Vagina (tissue), 2 donors: ENCODE data around the gene NUDT17. TPM values are rescaled to one million over a fixed set of nuclear protein-coding genes. Genes with fewer than 3 reads are reported as not detected.
A peak's percentile ranks its signal among the peaks of the same experiment; 100 is the strongest.
"Not testable (repeated sequence)": the region's sequence is repeated elsewhere in the genome, so short reads cannot be mapped to it uniquely, and the experiment has no call there.

Source experiments
- DNase-seq, 2 donors: peaks; one replicate each; pipeline ENCODE4 v3.0.0-alpha.2; 2017; ENCODE audit errors: extremely low spot score in 2 of 2
- H3K27ac ChIP-seq: fragments of 200-600 bp; sonication (generic); one replicate; pipeline ENCODE4 v1.5.1; 2019
- H3K27me3 ChIP-seq: fragments of 200-600 bp; sonication (generic); one replicate; pipeline ENCODE4 v1.5.1; 2019
- H3K36me3 ChIP-seq, 2 donors: fragments of 200-600 bp; sonication (generic); one replicate each; pipeline ENCODE4 v1.5.1; 2017 to 2019
- H3K4me1 ChIP-seq: fragments of 200-600 bp; sonication (generic); one replicate; pipeline ENCODE4 v1.5.1; 2019
- H3K4me3 ChIP-seq, 2 donors: fragments of 200-600 bp; sonication (generic); 1 replicate in 1 of 2; 2 replicates in 1 of 2; pipeline ENCODE4 v1.5.1; 2016 to 2019
- H3K9me3 ChIP-seq: fragments of 200-600 bp; sonication (generic); one replicate; pipeline ENCODE4 v1.5.1; 2019
- CTCF ChIP-seq, 3 experiments: fragments of 450-650 bp in 2 of 3; fragments of 200-600 bp in 1 of 3; sonication (generic) in 1 of 3; IDR thresholded peaks; one replicate each; pipeline ENCODE4 v1.5.1; 2017 to 2019; ENCODE audit warnings: antibody characterized with exemption in 3 of 3, mild to moderate bottlenecking in 2 of 3, moderate library complexity in 2 of 3
- POLR2A ChIP-seq, 2 donors: fragments of 450-650 bp; IDR thresholded peaks; one replicate each; pipeline ENCODE4 v1.6.1; 2017; ENCODE audit warnings: antibody characterized with exemption in 2 of 2, mild to moderate bottlenecking in 2 of 2, moderate library complexity in 2 of 2
- POLR2AphosphoS5 ChIP-seq, 2 donors: sonication (generic); formaldehyde crosslinking; IDR thresholded peaks; one replicate each; pipeline ENCODE4 v1.9.0; 2017; ENCODE audit warnings: antibody characterized with exemption in 2 of 2, mild to moderate bottlenecking in 2 of 2, low read depth in 1 of 2; ENCODE audit not compliant: insufficient read depth in 1 of 2
- intact Hi-C: fragments of 100-400 bp; cut with DNase I; formaldehyde crosslinking; loops from one replicate; pipeline ENCODE4 v1.15.1; 2023
- total RNA-seq: library from RNA; depleted of rRNA; stranded (reverse); fragments of >200 nt; gene quantifications from one replicate; pipeline ENCODE4 v1.2.3, GENCODE V29; 2016

NUDT17 gene
- total RNA-seq, 1 donor from 2014 or later: 2.5 TPM

GRCh38 chr1:145828367-145829026, 16.9 kb upstream of the NUDT17 start:
- Histone ChIP-seq H3K4me1 (peaks cover 19% of the 10 kb centered on the region), H3K27ac (no peak overlapping the region), H3K9me3 (no peaks in the 10 kb centered on the region), H3K4me3 (no peak overlapping the region), H3K27me3 (no peaks in the 10 kb centered on the region), H3K36me3 (peaks cover 7 to 70% of the 10 kb centered on the region in 2 donors)
- DNase-seq: no peak
- TF ChIP-seq CTCF (IDR thresholded peaks at IDR 0.05) (no peak), POLR2AphosphoS5 (IDR thresholded peaks at IDR 0.05; ENCODE audit: insufficient read depth in 1 of 2, low read depth in 1 of 2) (no peak), POLR2A (IDR thresholded peaks at IDR 0.05) (no peak)
- intact Hi-C loops: no loop called here

- intact Hi-C loops, H3K27ac ChIP-seq, DNase-seq, H3K4me3 ChIP-seq, H3K4me1 ChIP-seq, H3K9me3 ChIP-seq, H3K27me3 ChIP-seq: not testable (repeated sequence)
- peaks cover 10 to 93% of the 10 kb centered on the region in 2 donors for H3K36me3 ChIP-seq
Observed at GRCh38 chr1:145830810-145831209, 14.6 kb upstream of the NUDT17 start.

GRCh38 chr1:145837656-145838055, 7.8 kb upstream of the NUDT17 start:
- intact Hi-C loops: loop anchor here (5.0 kb wide), 1 partner anchor 185 kb away; the partner anchor contains the start of gene HJV

GRCh38 chr1:145843031-145843430, 2.4 kb upstream of the NUDT17 start:
- TF ChIP-seq POLR2A (IDR thresholded peaks at IDR 0.05): no peak
- no peak for TF ChIP-seq CTCF (IDR thresholded peaks at IDR 0.05)
- no peak for TF ChIP-seq POLR2AphosphoS5 (IDR thresholded peaks at IDR 0.05; ENCODE audit: insufficient read depth in 1 of 2, low read depth in 1 of 2)
- Histone ChIP-seq H3K9me3 (no peaks in the 10 kb centered on the region), H3K4me1 (peaks cover 19% of the 10 kb centered on the region), H3K4me3 (no peak overlapping the region), H3K27ac (no peak overlapping the region), H3K36me3 (peaks cover 0 to 51% of the 10 kb centered on the region in 2 donors), H3K27me3 (no peaks in the 10 kb centered on the region)
- intact Hi-C loops: no loop called here
- no peak for DNase-seq

More at GRCh38 chr1:145837656-145838055, 7.8 kb upstream of the NUDT17 start:
- Histone ChIP-seq H3K4me1 (no peaks in the 10 kb centered on the region), H3K27me3 (no peaks in the 10 kb centered on the region), H3K4me3 (no peak overlapping the region), H3K27ac (no peak overlapping the region), H3K9me3 (no peaks in the 10 kb centered on the region), H3K36me3 (peaks cover 3 to 98% of the 10 kb centered on the region in 2 donors)
- TF ChIP-seq POLR2A (IDR thresholded peaks at IDR 0.05) (no peak), POLR2AphosphoS5 (IDR thresholded peaks at IDR 0.05; ENCODE audit: insufficient read depth in 1 of 2, low read depth in 1 of 2) (no peak), CTCF (IDR thresholded peaks at IDR 0.05) (no peak)
- DNase-seq: no peak

GRCh38 chr1:145845144-145845513, 301 bp upstream of the NUDT17 start:
- H3K4me1 ChIP-seq: peaks cover 19% of the 10 kb centered on the region
- no peak for DNase-seq
- H3K27ac ChIP-seq: peak overlapping the region; percentile 89
- H3K27me3 ChIP-seq: no peaks in the 10 kb centered on the region
- H3K4me3 ChIP-seq: peak overlapping the region; percentile 45 to 63
- intact Hi-C loops: no loop called here
- H3K36me3 ChIP-seq: peaks cover 0 to 50% of the 10 kb centered on the region in 2 donors
- no peaks in the 10 kb centered on the region for H3K9me3 ChIP-seq
- TF ChIP-seq CTCF (IDR thresholded peaks at IDR 0.05): no peak
- TF ChIP-seq POLR2AphosphoS5 (IDR thresholded peaks at IDR 0.05; ENCODE audit: insufficient read depth in 1 of 2, low read depth in 1 of 2): no peak
- no peak for TF ChIP-seq POLR2A (IDR thresholded peaks at IDR 0.05)
